Hematopoietic multipotent progenitor cell treated with erythropoietin and hydrocortisone succinate and interleukin-3 and kit ligand, for 6 days (in vitro differentiated cells): ENCODE measurements around the gene PRRX2.
"Not testable (repeated sequence)": the region's sequence is repeated elsewhere in the genome, so short reads cannot be mapped to it uniquely, and the experiment has no call there.

Experiments used
- DNase-seq: peaks from one replicate; pipeline ENCODE4 v3.0.0-alpha.2; 2015

The PRRX2 gene

GRCh38 chr9:129737479-129738274, 72.2 kb downstream of the PRRX2 start:
- DNase-seq: peak; percentile 95

DNA sequence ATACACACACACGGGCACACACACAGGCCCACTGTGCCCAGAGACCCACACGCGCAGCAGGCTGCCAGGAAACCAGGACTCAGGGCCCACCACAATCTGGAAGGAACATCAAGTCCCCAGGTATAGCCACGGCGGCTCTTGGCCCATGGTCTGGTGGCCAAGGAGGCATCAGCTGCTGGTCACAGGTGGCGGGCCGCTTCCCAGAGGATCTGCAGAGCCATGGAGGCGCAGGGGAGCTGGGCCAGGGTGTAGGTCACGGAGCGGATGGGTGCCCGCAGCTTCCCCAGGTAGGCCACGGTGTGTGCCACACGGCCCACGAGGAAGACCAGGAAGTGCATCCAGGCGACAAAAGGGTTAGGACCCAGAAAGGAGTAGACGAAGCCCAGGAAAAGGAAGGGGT, 74.0 kb downstream of the PRRX2 start:
- DNase-seq: no peak

DNA sequence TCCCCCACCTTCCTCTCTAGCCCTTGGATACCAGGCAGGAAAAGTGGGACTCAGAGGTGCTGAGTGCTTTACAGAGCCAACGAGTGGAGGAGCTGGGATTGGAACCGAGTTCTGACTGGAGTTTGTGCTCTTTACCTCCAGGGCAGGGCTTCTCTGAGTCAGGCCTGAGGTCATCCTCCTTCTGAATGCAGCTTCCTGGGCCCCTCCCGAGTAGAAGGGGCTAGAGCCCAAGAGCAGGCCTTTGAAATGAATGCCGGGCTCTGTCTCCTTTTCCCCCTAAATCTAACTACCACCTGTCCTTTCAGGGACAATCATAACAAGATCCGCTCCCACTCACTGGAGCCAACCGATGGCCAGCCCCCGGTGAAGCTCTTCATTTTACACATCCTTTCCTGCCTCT, 74.7 kb downstream of the PRRX2 start:
- no peak for DNase-seq

DNA sequence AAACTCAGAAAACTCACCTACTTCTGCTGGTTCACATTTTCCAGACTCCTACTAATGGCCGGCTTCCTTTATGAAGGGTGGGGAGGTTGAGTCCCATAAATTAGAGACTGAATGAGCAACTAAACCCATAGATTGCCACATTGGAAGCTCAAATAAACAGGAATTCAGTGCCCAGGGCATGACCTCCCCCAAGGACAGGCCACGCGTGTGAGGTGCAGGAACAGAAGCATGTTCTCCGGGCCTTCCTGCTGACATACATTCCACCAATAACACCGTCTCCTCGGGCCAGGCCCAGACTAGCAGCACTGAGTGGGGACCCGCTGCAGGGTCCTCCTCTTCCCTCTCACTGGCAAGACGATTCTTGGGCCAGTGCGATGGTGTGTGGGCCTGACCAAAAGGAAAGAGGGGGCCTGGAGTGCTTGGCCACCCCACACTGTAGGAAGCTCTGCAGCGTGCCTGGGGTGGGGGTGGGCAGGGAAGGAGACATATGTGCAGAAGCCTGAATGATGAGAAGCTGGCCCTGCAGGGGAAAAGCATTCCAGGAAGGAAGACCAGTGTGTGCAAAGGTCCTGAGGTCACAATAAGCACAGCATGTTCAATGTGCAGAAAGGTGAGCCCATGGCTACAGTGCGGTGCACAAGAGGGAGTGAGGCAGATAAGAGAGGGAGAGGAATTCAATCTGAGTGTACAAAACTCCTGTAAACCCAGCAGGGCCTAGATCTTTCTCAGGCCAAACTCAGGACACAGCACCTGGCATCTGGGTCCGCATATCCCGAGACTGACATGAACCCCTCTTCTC, 75.4 kb downstream of the PRRX2 start:
- no peak for DNase-seq

GRCh38 chr9:129745200-129745599, 79.8 kb downstream of the PRRX2 start:
- no peak for DNase-seq

- no peak for DNase-seq
These were observed 80.8 kb downstream of the PRRX2 start for GRCh38 chr9:129746092-129746777.

DNA sequence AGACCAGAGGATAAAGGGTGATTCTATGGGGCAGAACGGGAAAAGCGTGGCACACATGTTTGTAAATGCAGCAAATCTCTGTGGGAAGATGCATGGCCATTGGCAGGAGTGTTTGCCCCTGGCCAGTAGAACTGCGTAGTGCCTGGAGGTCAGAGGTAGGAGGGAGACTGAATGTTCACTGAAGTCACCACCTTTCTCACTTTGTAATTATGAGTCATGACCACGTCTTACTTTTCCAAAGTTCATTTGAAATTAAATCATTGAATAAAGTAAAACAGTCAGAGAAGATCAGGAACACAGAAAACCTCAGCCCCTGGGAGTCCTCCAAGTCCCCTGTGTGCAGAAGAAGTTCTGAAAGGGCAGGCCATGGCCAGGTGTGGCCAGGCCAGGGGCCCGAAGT, 82.8 kb downstream of the PRRX2 start:
- DNase-seq: no peak

DNA sequence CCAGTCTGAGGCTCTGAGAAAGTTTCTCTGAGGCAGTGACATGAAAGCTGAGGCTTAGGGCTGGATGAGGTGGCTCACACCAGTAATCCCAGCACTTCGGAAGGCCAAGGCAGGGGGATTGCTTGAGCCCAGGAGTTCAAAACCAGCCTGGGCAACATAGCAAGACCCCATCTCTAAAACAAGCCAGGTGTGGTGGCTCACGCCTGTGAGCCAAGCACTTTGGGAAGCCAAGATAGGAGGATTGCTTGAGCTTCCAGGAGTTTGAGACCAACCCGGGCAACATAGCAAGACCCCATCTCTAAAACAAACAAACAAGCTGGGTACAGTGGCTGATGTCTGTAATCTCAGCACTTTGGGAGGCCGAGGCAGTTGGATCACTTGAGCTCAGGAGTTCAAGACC, 83.6 kb downstream of the PRRX2 start:
- not testable (repeated sequence) for DNase-seq

DNA sequence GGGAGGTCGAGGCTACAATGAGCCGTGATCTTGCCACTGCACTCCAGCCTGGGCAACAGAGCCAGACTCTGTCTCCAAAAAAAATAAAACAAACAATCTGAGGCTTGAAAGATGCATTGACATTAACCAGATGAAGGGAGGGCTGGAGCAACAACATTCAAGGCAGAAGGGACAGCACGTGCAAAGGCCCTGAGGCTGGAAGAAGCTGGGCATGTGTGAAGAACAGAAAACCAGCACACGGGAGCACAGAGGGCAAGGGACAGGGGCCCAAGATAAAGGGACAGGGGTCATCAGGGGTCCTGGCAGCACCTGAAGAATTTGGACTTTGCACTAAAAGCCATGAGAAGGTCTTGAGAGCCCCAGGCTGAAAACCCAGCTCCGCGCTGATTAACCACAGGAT, 84.1 kb downstream of the PRRX2 start:
- DNase-seq: no peak

GRCh38 chr9:129750013-129750638, 84.7 kb downstream of the PRRX2 start:
- DNase-seq: no peak

GRCh38 chr9:129751841-129752801, 86.7 kb downstream of the PRRX2 start:
- DNase-seq: no peak

DNA sequence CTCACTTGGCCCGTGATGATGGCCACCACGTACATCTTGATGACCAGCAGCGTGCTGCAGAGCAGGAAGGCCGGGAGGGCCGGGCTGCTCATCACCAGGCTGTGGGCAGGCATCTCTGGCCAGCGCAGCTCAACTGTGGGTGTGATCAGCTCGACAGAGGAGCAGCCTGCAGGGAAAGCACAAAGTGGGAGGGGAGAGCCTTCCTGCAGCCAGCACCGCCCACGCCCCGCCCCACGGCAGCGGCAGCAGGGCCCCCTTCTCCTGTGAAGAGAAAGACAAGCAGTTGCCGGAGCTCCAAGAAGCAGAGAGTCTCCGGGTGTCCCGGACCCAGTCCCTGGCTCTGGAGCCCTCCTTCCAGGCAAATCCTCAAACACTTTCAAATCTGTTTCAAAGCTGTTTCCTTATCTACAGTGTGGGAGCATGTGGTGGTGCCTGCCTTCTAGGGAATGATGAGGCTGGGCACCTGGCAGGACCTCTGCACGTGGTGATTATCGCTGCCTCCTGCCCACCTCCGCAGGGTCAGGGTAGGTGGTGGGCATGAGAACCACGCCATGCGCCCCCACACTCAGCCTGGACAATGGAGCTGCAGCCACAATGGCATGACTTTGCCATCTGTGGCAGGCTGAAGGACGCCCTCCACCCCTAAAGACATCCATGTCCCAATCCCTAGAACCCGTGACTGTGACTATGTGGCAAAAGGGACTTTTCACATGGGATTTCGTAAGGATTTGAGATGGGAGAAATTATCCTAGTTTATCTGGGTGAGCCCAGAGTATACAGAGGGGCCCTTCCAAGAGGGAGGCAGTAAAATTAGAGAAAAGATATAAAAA, 87.7 kb downstream of the PRRX2 start, which contains the start of gene PTGES:
Gene PTGES, minus strand, starts transcription at position 143 of the 830 bp plus-strand sequence. Its CDS starts 30 bp downstream, at position 113.
- DNase-seq: peak; percentile 75

- no peak for DNase-seq
These were observed 89.7 kb downstream of the PRRX2 start for GRCh38 chr9:129755151-129755550.

- no peak for DNase-seq
These were observed 90.7 kb downstream of the PRRX2 start for GRCh38 chr9:129756191-129756590.

DNA sequence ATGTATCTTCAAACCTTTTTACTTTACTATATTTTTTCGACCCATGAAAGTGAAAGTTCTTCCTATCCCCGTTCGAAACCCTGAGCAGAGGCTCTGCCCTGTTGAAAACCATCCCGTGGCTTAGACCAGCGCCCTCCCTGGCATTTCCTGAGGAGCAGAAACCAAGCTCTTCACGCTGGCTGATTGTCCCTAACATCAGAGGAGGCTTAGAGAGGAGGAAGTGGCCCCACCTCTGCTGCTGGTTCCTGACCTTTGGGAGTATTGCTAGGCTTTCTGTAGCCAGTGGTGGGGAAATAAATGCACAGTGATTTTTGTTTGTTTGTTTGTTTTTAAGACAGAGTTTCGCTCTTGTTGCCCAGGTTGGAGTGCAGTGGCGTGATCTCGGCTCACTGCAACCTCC, 91.6 kb downstream of the PRRX2 start:
- DNase-seq: no peak

- no peak for DNase-seq
These were observed 93.9 kb downstream of the PRRX2 start for GRCh38 chr9:129759319-129759718.

GRCh38 chr9:129759804-129760502, 94.5 kb downstream of the PRRX2 start:
- no peak for DNase-seq

GRCh38 chr9:129760784-129761183, 95.3 kb downstream of the PRRX2 start:
- DNase-seq: not testable (repeated sequence)

DNA sequence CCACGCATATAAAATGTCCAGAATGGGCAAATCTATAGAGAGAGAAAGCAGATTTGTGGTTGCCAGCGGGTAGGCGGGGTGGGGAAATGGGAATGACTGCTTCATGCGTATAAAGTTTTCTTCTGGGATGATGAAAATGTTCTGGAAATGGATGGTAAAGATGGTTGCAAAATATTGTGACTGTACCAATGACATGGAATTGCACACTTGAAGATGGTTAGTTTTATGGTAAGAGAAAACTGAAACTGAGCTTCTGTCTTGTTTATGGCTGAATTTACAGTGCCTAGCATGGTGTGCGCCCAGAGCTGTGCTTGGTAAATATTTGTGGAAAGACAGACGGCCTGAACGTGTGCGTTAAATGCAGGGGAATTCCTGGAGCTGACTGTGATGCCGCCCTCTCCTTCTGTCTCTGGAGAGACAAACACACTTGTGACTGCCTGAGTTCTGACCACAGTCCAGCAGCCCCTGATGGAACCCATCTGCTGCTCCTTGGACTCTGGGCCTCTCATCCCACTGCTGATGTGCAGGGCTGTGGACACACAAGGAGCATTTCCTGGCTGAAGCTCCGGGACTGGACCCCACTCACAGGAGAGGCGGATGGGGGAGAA, 96.0 kb downstream of the PRRX2 start:
- DNase-seq: no peak

DNA sequence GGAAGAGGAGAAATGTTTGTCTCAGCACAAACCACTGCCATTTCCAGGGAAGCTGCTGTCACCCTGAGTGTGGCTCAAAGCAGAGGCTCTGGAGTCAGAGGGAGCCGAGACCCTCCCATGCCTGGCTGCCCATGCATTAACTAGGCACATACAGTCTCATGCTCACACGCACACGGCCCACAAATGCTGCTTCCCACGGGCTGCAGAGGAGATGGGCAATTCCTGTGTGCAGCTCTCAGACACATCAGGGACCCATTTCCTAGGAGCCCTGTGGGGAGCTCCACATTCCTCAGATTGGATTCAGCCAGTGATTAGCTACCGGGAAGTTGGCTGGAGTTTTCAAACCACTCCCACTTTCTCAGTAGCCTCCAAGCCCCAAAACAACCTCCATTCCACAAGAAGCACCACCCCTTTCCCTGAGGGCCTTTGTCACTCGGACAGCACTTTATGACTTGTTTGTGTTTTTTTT, 96.5 kb downstream of the PRRX2 start:
- no peak for DNase-seq
